Measurements from ENCODE around the gene QPCT. TPM values are rescaled to one million over a fixed set of nuclear protein-coding genes. Genes with fewer than 3 reads are reported as not detected.

The QPCT gene
- total RNA-seq, 2 donors from 2014 or later = 1.4 to 2.5 TPM

DNA sequence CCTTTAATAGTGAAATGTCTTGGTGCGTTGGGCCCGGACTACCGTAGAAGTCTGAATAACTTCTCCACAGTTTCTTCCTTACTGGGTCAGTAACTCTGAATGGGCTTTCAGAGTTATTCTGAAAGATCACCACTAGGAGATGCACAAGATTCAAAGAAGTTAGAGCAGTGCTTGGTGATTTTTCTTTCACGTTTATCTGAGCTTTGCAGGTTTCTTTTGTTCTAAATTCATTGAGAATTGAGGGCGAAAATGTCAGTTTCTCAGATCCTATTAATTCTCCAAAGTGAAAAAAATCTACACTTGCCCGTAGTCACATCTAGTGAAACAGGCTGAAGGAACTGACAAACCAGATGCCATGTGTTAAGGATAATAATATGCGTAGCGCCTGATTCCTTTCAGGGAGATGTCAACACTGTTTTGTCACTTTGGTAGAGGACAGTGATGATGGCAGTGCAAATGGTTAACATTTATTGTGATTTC lies 70.1 kb downstream of the QPCT start:
- ATAC-seq = peak; percentile 84 to 85
- intact Hi-C loops (cut with DNase I) = loop anchor here (1.0 to 10.0 kb wide), 3 partner anchors 250 to 463 kb away; no protein-coding TSS in a partner anchor
- DNase-seq = no peak

DNA sequence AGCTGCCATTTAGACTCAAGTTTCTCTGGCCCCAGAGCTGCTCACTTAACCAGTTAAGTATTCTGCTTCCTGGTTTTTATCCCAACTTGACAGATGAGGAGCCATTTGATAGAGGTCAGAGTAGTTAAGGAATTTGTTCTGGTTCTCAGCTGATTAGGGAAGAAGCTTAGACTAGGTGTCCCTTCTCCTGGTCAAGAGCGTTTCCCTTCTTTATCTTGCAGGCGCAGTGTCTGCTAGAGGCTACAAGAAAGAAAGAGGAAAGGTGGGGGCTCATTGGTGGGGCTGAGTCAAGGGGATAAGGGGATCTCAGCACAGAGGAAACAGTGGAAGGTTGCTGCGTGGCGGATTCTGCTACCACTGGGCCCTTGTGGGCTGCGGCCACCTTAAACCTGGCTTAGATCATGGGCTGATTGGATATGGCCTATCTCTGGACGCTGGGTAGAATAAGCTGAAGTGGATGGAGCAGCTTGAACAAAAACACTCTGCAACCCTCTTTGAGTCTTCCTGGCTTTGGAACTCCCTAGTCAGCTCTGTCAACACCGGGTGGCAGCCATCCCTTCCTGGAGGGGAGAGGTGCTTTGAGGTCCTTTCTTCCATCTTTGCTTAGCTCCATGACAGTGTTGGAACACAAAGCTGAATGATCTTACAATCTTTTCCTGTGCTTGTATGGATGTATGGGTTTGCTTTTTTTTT lies 70.8 kb downstream of the QPCT start:
- intact Hi-C loops (cut with DNase I) = loop anchor here (5.0 to 10.0 kb wide), 3 partner anchors 217 to 462 kb away; no protein-coding TSS in a partner anchor
- DNase-seq (no peak), ATAC-seq (peak; percentile 36 to 56)

DNA sequence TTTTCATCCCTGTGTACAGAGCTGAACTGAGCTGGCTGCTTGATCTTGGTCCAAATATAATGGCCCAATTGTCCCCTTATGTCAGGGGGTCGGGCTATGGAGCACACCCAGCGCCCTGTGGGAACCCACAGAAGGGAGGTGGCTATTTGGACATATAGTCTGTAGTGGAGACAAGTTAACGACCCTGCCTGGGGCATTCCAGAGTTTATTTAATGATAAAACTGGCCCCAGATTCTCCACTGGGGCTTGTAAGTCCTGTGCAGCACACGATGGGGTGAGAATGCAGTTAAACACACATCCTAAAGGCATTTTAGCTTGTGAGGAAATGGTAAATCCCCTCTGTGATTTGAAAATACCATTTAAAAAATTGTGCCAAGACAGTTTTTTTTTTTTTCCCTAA lies 72.9 kb downstream of the QPCT start:
- DNase-seq (no peak), ATAC-seq (no peak)
- intact Hi-C loops (cut with DNase I) = loop anchor here (5.0 to 10.0 kb wide), 3 partner anchors 215 to 460 kb away; no protein-coding TSS in a partner anchor

DNA sequence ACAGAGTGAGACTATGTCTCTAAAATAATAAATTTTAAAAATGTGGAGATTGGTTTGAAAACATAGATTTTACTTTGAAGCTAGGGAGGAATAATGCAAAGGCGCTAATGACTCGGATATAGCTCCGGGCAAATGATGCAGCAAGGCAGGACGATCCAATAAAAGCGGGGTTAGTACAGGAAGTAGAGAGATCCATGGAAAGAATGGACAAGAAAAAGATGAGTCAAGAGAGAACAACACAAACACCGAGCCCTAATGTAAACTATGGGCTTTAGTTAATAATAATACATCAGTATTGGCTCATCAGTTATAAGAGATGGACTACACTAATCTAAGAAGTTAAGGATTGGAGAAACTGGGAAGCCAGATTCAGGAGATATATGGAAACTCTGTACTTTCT lies 74.5 kb downstream of the QPCT start:
- intact Hi-C loops (cut with DNase I) = loop anchor here (5.0 to 10.0 kb wide), 3 partner anchors 213 to 458 kb away; no protein-coding TSS in a partner anchor
- DNase-seq (no peak), ATAC-seq (no peak)

DNA sequence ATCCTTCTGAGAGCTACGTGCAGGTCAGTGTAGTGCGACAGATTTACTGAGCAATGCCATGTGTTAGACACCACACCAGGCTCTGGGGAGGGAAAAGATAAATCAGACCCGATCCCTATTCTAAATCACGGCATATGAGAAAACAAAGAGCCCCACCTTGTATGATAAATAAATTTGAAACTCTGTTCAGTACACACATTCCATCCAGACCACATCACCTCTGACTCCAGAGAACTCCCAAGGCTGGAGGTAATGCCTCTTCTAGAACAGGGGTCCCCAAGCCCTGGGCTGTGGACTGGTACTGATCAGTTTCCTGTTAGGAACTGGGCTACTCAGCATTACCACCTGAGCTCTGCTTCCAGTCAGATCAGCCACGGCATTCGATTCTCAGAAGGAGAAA lies 77.3 kb downstream of the QPCT start:
- intact Hi-C loops (cut with DNase I) = loop anchor here in 1 of 2 donors (10.0 kb wide), 1 partner anchor 83 kb away; no protein-coding TSS in a partner anchor
- DNase-seq = no peak

DNA sequence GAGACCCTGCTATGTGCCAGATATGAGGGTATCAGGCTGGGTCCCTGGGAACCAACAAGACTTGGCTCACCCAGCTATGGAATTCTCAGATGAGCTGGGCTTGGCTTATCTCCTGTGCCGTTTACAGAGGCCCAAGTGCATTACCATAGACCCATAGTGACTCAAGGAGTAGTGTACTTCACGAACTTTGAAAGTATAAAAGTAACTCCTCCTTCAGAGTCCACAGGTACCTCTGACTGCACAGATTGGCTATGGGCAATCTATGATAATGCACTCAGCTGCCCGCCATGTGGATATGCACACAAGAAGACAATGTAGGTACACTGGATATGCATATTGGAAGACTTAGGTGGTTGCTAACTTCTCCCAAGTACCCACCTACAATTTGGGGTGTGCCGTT lies 78.4 kb downstream of the QPCT start:
- ATAC-seq (no peak), DNase-seq (no peak)
- intact Hi-C loops (cut with DNase I) = loop anchor here in 1 of 2 donors (10.0 kb wide), 1 partner anchor 82 kb away; no protein-coding TSS in a partner anchor

More for the DNA sequence above, 77.3 kb downstream of the QPCT start:
- ATAC-seq = no peak

Other genes starting within 250 kb of the QPCT start
- 10 to 100 TPM; 19.3 to 26.8 TPM for gene EIF2AK2, start 187.7 kb upstream of the QPCT start, total RNA-seq
- not detected for gene SULT6B1, start 156.0 kb upstream of the QPCT start, total RNA-seq
- 10 to 100 TPM; 41.5 to 46.9 TPM for gene CEBPZOS, start 148.1 kb upstream of the QPCT start, total RNA-seq
- gene CEBPZ, start 113.0 kb upstream of the QPCT start, total RNA-seq = 10 to 100 TPM; 33.2 to 41.9 TPM
- 10 to 100 TPM; 17.1 to 22.2 TPM for gene NDUFAF7, start 113.0 kb upstream of the QPCT start, total RNA-seq
- gene PRKD3, start 19.8 kb upstream of the QPCT start, total RNA-seq = 10 to 100 TPM; 15.9 to 21.0 TPM